ENCODE data around the gene PVALB.
A peak's percentile ranks its signal among the peaks of the same experiment; 100 is the strongest.

Gene PVALB

GRCh38 chr22:36809351-36809750 is 7.5 kb downstream of the PVALB start:
- no peak for DNase-seq

DNA sequence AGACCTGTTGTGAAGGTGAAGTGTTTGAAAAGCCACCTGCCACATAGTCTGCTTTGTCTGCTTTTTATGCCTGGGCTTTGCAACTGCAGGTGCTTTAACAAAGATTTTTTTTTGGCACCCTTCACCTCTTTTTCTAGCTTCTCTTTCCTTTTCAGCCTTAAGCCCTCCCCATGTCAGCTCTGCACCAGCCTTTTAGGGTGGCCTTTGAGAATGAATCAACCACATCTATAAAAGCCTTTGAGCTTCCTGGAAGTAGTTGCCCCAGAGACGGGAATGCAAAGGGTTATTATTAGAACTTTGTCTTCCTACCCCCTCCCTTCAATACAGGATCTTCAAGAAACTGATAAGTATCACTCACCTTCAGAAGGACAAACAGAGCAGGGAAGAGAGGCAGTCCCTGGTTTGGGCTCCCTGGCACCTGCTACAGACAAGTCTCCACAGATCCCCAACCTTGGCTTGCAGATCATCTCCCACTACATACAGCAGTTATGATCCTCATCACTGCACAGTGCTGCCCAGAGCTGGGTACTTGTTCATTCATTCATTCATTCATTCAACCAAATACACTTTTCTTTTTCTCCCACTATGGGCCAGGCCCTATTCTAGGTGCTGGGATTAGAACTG is 8.0 kb downstream of the PVALB start:
- no peak for DNase-seq

GRCh38 chr22:36807627-36808026 is 9.2 kb downstream of the PVALB start:
- no peak for DNase-seq

DNA sequence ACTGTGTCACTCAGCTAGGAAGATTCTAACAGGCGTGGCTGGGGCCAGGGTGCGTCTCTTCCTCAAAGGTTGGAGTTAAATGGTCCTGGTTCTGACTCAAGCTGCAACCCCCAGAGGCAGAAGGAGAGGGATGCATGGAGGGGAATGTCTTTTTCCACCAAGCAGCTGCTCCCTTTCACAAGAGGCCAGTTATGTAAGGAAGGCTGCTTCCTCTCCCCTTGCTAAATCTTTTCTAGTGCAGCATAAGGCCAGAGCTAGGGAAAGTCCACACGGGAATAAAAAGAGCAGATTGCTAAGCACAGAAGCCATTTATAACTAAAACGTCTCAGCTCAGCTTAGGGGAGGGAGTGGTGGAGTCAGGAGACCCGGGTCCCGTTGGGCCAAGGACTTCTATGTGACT is 10.0 kb downstream of the PVALB start:
- no peak for DNase-seq

GRCh38 chr22:36803358-36803757 is 13.5 kb downstream of the PVALB start:
- no peak for DNase-seq

GRCh38 chr22:36798674-36799066 is 18.2 kb downstream of the PVALB start:
- DNase-seq = no peak

DNA sequence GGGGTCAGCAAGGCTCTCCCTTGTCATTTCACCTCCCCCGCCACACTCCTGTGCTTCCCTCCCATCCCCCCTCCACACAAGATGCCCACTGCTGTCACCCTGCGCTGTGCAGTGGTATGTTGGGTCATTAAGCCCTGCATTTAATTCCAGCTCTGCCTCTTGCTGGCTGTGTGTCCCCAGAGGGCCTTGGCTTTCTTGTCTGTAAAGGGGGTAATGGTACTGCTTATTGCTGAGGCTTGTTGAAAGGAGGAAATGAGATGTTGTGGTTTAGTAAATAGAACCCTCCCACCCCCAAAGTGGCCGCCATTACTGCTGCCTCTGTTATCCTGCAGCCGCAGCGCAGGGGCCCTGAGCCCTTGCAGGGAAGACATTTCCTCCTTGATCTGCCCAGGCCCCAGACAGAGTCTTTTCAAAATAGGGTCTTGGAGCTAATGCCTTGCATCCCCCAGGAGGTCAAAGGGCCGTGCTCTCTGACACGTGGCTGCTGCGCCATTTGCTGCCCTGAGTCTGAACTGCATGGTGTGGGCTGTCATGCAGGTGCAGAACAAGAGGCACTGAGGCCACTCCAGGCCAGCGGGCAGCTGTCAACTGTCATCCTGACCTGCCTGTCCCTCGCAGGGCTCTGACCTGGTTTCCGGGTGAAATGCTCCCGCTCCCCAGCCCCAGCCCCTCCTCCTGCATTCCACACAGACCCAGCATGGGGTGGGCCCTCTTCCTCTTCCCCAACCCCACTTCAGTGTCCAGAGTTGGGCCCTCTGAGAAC is 18.7 kb downstream of the PVALB start:
- no peak for DNase-seq

GRCh38 chr22:36797374-36797773 is 19.5 kb downstream of the PVALB start:
- DNase-seq = no peak

- no peak for DNase-seq
These were observed 20.2 kb downstream of the PVALB start for GRCh38 chr22:36796552-36797175.

DNA sequence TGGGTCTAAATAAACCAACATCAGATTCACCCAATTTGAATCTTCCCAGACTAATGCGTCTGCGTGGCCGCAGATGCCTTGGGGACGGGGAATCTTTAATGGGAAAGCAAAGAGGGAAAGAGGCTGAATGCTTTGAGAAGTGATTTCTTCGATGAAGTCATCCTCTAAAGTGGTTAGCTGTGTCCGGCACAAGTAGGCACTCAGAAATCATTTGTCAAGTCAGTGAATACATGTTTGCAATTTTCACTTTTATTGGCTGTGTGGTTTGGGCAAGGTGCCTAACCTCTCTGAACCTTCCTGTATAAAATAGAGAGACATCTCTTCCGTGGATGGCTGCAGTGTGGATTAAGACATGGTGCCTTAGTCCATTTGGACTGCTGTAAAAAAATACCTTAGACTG is 21.2 kb downstream of the PVALB start:
- no peak for DNase-seq

DNA sequence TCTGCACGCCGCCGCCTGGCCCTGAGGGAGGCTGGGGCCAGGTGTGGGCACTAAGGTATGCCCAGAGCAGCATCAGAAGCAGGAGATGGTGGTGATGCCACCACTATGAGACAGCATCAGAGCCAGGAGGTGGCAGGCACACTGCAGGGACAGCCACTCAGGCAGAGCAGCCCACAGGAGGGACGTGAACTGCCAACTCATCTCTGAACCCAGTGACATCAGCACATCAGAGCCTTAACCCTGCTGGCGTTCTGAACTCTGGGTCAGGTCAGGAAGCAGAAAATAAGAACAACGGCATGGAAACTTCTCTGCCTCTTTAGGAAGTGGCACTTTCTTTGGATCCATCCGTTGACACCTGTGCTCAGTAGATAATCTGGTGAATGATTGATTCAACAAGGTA is 26.2 kb downstream of the PVALB start:
- DNase-seq = no peak

- no peak for DNase-seq
These were observed 29.4 kb downstream of the PVALB start for GRCh38 chr22:36787204-36787988.

DNA sequence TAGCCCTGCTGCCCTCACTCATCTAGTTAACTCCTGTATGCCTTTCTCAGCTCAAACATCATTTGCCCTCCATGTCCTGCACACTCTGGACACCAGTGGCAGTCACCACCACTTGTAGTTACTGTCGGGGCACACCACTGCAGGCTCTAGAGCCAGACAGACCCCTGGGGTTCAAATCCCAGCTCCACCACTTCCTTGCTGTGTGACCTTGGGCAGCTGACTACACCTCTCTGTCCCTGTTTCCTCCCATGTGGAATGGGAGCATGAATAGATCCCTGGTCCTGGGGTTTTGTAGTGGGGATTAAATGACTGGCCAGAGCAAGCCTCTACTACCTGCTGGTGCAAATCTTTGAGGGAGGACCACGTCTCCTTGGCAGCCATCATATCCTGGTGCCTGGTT is 33.1 kb downstream of the PVALB start:
- DNase-seq = no peak

GRCh38 chr22:36781656-36782627 is 34.9 kb downstream of the PVALB start:
- DNase-seq = peak; percentile 88

DNA sequence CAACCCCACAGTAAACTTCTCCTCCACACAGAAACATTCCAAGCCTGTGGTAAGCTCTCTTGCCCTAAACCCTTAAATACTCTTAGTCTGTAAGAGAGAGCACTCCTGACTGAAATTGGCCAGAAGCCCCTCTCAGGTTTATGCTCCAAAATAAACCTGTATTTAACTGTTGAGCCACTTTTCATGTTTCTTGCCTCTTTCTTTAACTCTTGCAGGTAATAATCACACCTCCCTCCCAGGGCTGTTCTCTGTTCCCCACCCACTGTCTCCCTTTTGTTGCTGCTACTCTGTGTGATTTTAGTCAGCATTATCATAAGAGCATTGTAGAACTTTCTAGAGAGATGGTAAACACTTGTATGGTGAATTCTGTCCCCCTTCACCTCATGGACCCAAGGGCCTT is 38.8 kb downstream of the PVALB start:
- no peak for DNase-seq

GRCh38 chr22:36776722-36777121 is 40.1 kb downstream of the PVALB start:
- DNase-seq = no peak

DNA sequence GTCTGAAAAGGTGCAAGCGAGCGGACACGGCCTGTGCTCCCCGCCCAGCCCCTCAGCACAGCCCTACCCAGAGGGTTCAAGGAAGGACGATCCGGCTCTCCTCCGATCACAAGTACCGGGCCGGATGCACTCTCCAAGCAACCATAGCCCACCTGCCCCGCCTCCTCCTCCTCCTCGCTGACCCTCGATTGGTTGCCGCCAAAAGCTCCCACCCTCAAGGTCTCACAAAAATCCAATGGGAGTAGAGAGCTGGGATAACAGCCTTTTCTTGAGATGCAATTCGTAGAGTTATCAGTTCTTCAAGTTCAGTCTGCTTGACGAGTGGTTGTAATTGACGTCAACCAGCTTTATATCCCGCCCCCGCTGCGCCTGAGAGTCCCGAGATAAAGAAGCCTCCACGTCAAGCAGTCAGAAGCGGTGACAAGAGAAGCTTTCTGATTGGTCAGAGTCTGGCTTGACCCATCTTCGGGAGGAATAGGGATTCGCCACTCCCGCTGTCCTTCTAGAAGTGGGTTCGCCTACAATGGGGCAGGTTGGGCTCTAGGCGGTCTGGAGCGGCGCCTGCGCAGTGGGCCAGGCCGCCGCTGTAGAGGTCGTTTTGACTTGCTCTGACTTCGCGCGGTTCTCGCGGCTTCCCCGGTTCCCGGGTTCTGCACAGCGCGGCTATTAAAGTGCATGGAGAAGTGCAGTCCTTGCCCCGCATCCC is 40.7 kb downstream of the PVALB start, which contains the start of gene IFT27:
IFT27 (minus strand) TSS at position 156 of the 706 bp plus-strand sequence. CDS start 412 bp downstream, outside the sequence.
- DNase-seq = peak; percentile 100

- peak; percentile 34 for DNase-seq
These were observed 41.3 kb downstream of the PVALB start for GRCh38 chr22:36775586-36775963.

GRCh38 chr22:36773935-36774334 is 42.9 kb downstream of the PVALB start:
- DNase-seq = peak; percentile 25

GRCh38 chr22:36772451-36772850 is 44.4 kb downstream of the PVALB start:
- no peak for DNase-seq

DNA sequence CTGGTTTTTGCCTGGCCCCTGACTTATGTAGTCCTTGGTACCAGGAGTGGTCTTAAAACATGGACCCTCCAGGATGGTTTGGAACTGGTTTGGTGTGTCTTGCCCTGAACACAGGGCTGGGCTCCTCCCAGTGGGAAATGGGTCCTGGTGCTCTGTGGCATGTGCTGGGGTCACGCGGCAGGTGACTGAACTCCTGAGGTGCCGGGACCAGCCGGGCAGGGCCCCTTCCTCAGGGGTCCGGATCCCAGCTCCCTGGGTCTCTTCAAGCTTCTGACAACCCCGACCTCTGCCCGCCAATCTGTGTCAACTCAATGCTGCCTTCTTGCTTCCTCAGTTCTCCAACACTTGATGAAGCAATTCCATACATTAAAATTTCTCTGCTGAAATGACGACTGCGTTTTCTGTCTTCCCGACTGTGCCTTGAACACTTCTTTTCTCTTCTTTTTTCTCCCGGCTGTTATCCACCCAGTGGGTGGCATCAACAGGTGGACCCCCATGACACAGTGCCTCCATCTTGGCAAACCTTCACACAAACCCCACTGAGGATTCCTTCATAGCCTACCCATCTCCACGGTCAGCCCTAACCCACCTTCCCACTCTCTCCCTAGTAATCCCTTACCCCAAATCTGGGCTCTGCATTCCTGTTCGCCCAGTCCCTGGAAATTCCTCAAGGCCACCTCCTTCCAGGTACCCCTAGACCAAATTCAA is 45.3 kb downstream of the PVALB start:
- DNase-seq = no peak

Data from CD4-positive, alpha-beta T cell treated with Interleukin-4 for 4 hours (primary cell).